ENCODE results near the gene ITGA7. TPM values are rescaled to one million over a fixed set of nuclear protein-coding genes. Genes with fewer than 3 reads are reported as not detected.

Gene ITGA7
- polyA plus RNA-seq, 1 of the 3 experiments (the other 2 are of a cell fraction): 19.7 TPM

GRCh38 chr12:55728939-55729818, 21.5 kb upstream of the ITGA7 start, which contains the start of gene CD63:
CD63 (minus strand) TSS chr12:55729009; CDS start chr12:55728341, 668 bp downstream.
- CTCF ChIA-PET: interaction anchor here (0.8 to 4.6 kb wide), 12 partner anchors 9 to 460 kb away, joined by 3 to 47 read pairs (median 4); partner anchors contain the start of genes RDH5 and SMARCC2
- TF ChIP-seq MXI1 (IDR thresholded peaks at IDR 0.05; ENCODE audit: low read depth, low read length) (peak; percentile 84), RCOR1 (IDR thresholded peaks at IDR 0.05; ENCODE audit: low read length) (no peak), FOXM1 (IDR thresholded peaks at IDR 0.05; ENCODE audit: low read depth) (no peak), GABPA (IDR thresholded peaks at IDR 0.05; ENCODE audit: low read depth) (no peak), ZBTB33 (IDR thresholded peaks at IDR 0.05; ENCODE audit: borderline replicate concordance, low read depth) (no peak), MAX (IDR thresholded peaks at IDR 0.05; ENCODE audit: low read depth) (peak; percentile 92), USF1 (IDR thresholded peaks at IDR 0.05; ENCODE audit: borderline replicate concordance, low read depth) (peak; percentile 90), RFX5 (IDR thresholded peaks at IDR 0.05; ENCODE audit: low read length) (no peak), PBX3 (IDR thresholded peaks at IDR 0.05) (peak; percentile 98), USF2 (IDR thresholded peaks at IDR 0.05; ENCODE audit: borderline replicate concordance, low read depth, low read length) (peak; percentile 68), JUND (IDR thresholded peaks at IDR 0.05) (peak; percentile 55; the same call in 1 of the 2 replicates), IRF3 (IDR thresholded peaks at IDR 0.05; ENCODE audit: low read depth, low read length) (no peak), GATA2 (CRISPR knock-in tag; IDR thresholded peaks at IDR 0.05) (no peak), CHD2 (IDR thresholded peaks at IDR 0.05; ENCODE audit: low read length, partially characterized antibody) (peak; percentile 36), EP300 (IDR thresholded peaks at IDR 0.05; ENCODE audit: borderline replicate concordance in 1 of 2, low read depth in 1 of 2, low read length in 1 of 2) (peak in 1 of 2 experiments; percentile 6; a peak in 1 of 4 replicates), NRF1 (IDR thresholded peaks at IDR 0.05; ENCODE audit: low read depth, low read length) (no peak), FOSL2 (IDR thresholded peaks at IDR 0.05; ENCODE audit: borderline replicate concordance, low read depth) (peak; percentile 74; the same call in 1 of the 2 replicates), TEAD4 (IDR thresholded peaks at IDR 0.05; ENCODE audit: borderline replicate concordance, insufficient read depth) (peak; percentile 37), TAF1 (IDR thresholded peaks at IDR 0.05; ENCODE audit: borderline replicate concordance, low read depth, low read length) (peak; percentile 65; the same call in 1 of the 2 replicates), MEF2A (IDR thresholded peaks at IDR 0.05; ENCODE audit: borderline replicate concordance, low read depth) (no peak), SIN3A (IDR thresholded peaks at IDR 0.05; ENCODE audit: borderline replicate concordance, low read depth, low read length) (peak; percentile 84; the same call in 1 of the 2 replicates), ELF1 (IDR thresholded peaks at IDR 0.05) (peak; percentile 88), NFIC (IDR thresholded peaks at IDR 0.05; ENCODE audit: borderline replicate concordance) (0 out of 2 replicates have a peak, but pooled peaks have one; percentile 51), EZH2phosphoT487 (IDR thresholded peaks at IDR 0.05; ENCODE audit: borderline replicate concordance, low read depth) (no peak)

More at GRCh38 chr12:55728939-55729818, 21.5 kb upstream of the ITGA7 start, which contains the start of gene CD63:
- Histone ChIP-seq H2AFZ (ENCODE audit: low read depth) (peak within 1 kb of the TSS; percentile 84), H3K4me3 (ENCODE audit: low read depth in 2 of 2, low read length in 1 of 2) (peak within 1 kb of the TSS; percentile 74 to 97), H3K79me2 (ENCODE audit: insufficient read depth) (peaks cover 47% of the 10 kb centered on the region), H3K9me2 (no peaks in the 10 kb centered on the region), H3K4me2 (peak within 1 kb of the TSS; percentile 97), H3F3A (replicated peaks; ENCODE audit: insufficient read depth) (peaks cover 31% of the 10 kb centered on the region), H3K27me3 (ENCODE audit: insufficient read depth) (no peaks in the 10 kb centered on the region), H3K27ac (ENCODE audit: low read depth in 2 of 2, low read length in 1 of 2) (peak within 1 kb of the TSS; percentile 97 to 100), H3K4me1 (ENCODE audit: control insufficient read depth in 1 of 2, insufficient read depth in 2 of 2, low read depth in 1 of 2, low read length in 1 of 2) (peaks cover 0 to 26% of the 10 kb centered on the region in 2 experiments; a peak in 1 of 4 replicates), H3K36me3 (replicated peaks in 1 of 2; ENCODE audit: control insufficient read depth in 1 of 2, insufficient read depth in 2 of 2, low read length in 1 of 2) (peaks cover 24 to 30% of the 10 kb centered on the region in 2 experiments), H3K9me3 (no peaks in the 10 kb centered on the region), H4K20me1 (ENCODE audit: insufficient read depth) (peaks cover 39% of the 10 kb centered on the region), H3K9ac (peak within 1 kb of the TSS; percentile 83)
- peak; percentile 93 for DNase-seq
- 1% methylated on average over 10 of the region's 61 CpGs for WGBS (ENCODE audit: low lambda C conversion rate)
- POLR2A ChIA-PET: interaction anchor here (0.6 to 2.5 kb wide), 18 partner anchors 8 to 388 kb away, joined by 3 to 14 read pairs (median 4); partner anchors contain the start of genes BLOC1S1, DNAJC14, ORMDL2 and PA2G4

Data from SK-N-SH (cell line).